A549 (cell line): Measurements from ENCODE around the gene TMEM135. TPM values are rescaled to one million over a fixed set of nuclear protein-coding genes. Genes with fewer than 3 reads are reported as not detected.

Experiments used
- ATAC-seq, 2 experiments: fragments of 200-7000 bp in 1 of 2; fragments of >200 bp in 1 of 2; cut with Nextera tagmentation in 1 of 2; cut with Tn5 transposase in 1 of 2; 3 replicates each; pipeline versions ENCODE4 v1.8.0 to v1.9.1; 2018 to 2020; ENCODE audit warnings: mild to moderate bottlenecking in 1 of 2, moderate library complexity in 1 of 2
- CTCF ChIA-PET: fragments of 300-600 bp; sonication (Branson Sonifier 250); formaldehyde crosslinking; extraction: SDS; loops from one replicate; lab custom pipeline; 2021; ENCODE audit warnings: antibody characterized with exemption, inconsistent platforms; lab: Yijun Ruan, JAX
- POLR2A ChIA-PET: fragments of 350-600 bp; formaldehyde crosslinking; extraction: SDS; loops from one replicate; lab custom pipeline; 2021; ENCODE audit warnings: antibody characterized with exemption, inconsistent platforms; lab: Yijun Ruan, JAX
- DNase-seq, 2 experiments: peaks; one replicate each; pipeline versions ENCODE4 v3.0.0 to v3.0.0-alpha.2; 2011 to 2016; ENCODE audit warnings: low read depth in 1 of 2, low spot score in 1 of 2
- FAIRE-seq: peaks from 2 replicates; lab custom pipeline; 2011; peaks lifted over from hg19 to GRCh38; lab: Jason Lieb, UNC
- H3K27ac ChIP-seq, 2 experiments: fragments of >200 bp; sonication (Bioruptor Twin); formaldehyde crosslinking; 3 replicates each; pipeline ENCODE4 v1.5.1; 2016 to 2017
- H3K4me1 ChIP-seq: fragments of >200 bp; sonication (Bioruptor Twin); formaldehyde crosslinking; 3 replicates; pipeline ENCODE4 v1.6.1; 2016
- H3K4me2 ChIP-seq: fragments of >200 bp; sonication (Bioruptor Twin); formaldehyde crosslinking; 3 replicates; pipeline ENCODE4 v1.6.1; 2016
- H3K4me3 ChIP-seq: fragments of >200 bp; sonication (Bioruptor Twin); formaldehyde crosslinking; 3 replicates; pipeline ENCODE4 v1.5.1; 2016
- H3K9me3 ChIP-seq: fragments of >200 bp; sonication (Bioruptor Twin); formaldehyde crosslinking; 3 replicates; pipeline ENCODE4 v1.6.1; 2016
- CBX8 ChIP-seq: fragments of 200-600 bp; sonication (generic); IDR thresholded peaks from 2 replicates; pipeline ENCODE4 v1.6.1; 2016
- CEBPB ChIP-seq, 2 experiments: fragments of >200 bp in 1 of 2; sonication (Bioruptor Twin) in 1 of 2; formaldehyde crosslinking in 1 of 2; IDR thresholded peaks; 2 replicates each; pipeline ENCODE4 v1.6.1; 2012 to 2016
- CHD4 ChIP-seq: fragments of 200-600 bp; sonication (generic); IDR thresholded peaks from 2 replicates; pipeline ENCODE4 v1.6.1; 2016; ENCODE audit warnings: antibody characterized with exemption, mild to moderate bottlenecking, borderline replicate concordance
- E2F6 ChIP-seq: IDR thresholded peaks from 2 replicates; pipeline ENCODE4 v1.6.1; 2012; ENCODE audit warnings: low read depth, borderline replicate concordance
- FOSB ChIP-seq: fragments of 250-450 bp; sonication (Bioruptor Pico); IDR thresholded peaks from 2 replicates; pipeline ENCODE4 v1.5.0; 2020; ENCODE audit warnings: mild to moderate bottlenecking, moderate library complexity
- FOXS1 ChIP-seq: fragments of 250-450 bp; sonication (Bioruptor Pico); IDR thresholded peaks from 2 replicates; pipeline ENCODE4 v1.5.0; 2020; ENCODE audit warnings: mild to moderate bottlenecking, moderate library complexity
- GATA3 ChIP-seq: IDR thresholded peaks from 2 replicates; pipeline ENCODE4 v1.6.1; 2012; ENCODE audit warnings: borderline replicate concordance
- HEYL ChIP-seq: fragments of 250-450 bp; sonication (Bioruptor Pico); IDR thresholded peaks from 2 replicates; pipeline ENCODE4 v1.8.0; 2021; ENCODE audit warnings: mild to moderate bottlenecking, moderate library complexity
- HMGXB4 ChIP-seq: fragments of 250-450 bp; sonication (Bioruptor Pico); IDR thresholded peaks from 2 replicates; pipeline ENCODE4 v1.5.0; 2021; ENCODE audit warnings: mild to moderate bottlenecking, moderate library complexity, borderline replicate concordance
- MAFK ChIP-seq: fragments of 450-650 bp; IDR thresholded peaks from 2 replicates; pipeline ENCODE4 v1.6.1; 2014; ENCODE audit not compliant: partially characterized antibody
- MAX ChIP-seq: IDR thresholded peaks from 2 replicates; pipeline ENCODE4 v1.6.1; 2012
- NR3C1 ChIP-seq: fragments of >200 bp; sonication (Bioruptor Twin); formaldehyde crosslinking; IDR thresholded peaks from 3 replicates; pipeline ENCODE4 v1.6.1; 2017
- POLR2AphosphoS2 ChIP-seq: conservative IDR thresholded peaks from 2 replicates; pipeline ENCODE4 v1.6.1; 2012; ENCODE audit warnings: low read length, improper control_type of control experiment, inconsistent platforms
- RFX5 ChIP-seq: fragments of 450-650 bp; IDR thresholded peaks from 2 replicates; pipeline ENCODE4 v1.7.1; 2014; ENCODE audit warnings: antibody characterized with exemption, mild to moderate bottlenecking, moderate library complexity
- TFCP2L1 ChIP-seq: fragments of 250-450 bp; sonication (Bioruptor Pico); IDR thresholded peaks from 2 replicates; pipeline ENCODE4 v1.5.0; 2021; ENCODE audit warnings: mild to moderate bottlenecking
- ZSCAN20 ChIP-seq: fragments of 250-450 bp; sonication (Bioruptor Pico); IDR thresholded peaks from 2 replicates; pipeline ENCODE4 v1.8.0; 2022; ENCODE audit warnings: mild to moderate bottlenecking, moderate library complexity
- WGBS: methylation state at CpG from one replicate; pipeline ENCODE4 v1.1.6; 2017; ENCODE audit errors: missing lambda C conversion rate; 5-methylcytosine and 5-hydroxymethylcytosine counted together
- polyA plus RNA-seq, 4 experiments: library from polyadenylated mRNA; depleted of rRNA in 3 of 4; stranded (reverse); fragments of >200 nt; fragmentation: RNase III in 1 of 4; extraction: RNeasy Plus Mini Kit Qiagen cat#74134 plus additional on column Dnase treatment in 1 of 4; gene quantifications; 2 replicates in 3 of 4; 3 replicates in 1 of 4; pipeline ENCODE4 v1.2.3, GENCODE V29; 2011 to 2017

TMEM135 gene
- polyA plus RNA-seq, 2 of the 4 experiments (the other 2 are of a cell fraction): 18.4 to 18.5 TPM

GRCh38 chr11:87235366-87235765 is 197.6 kb downstream of the TMEM135 start:
- ATAC-seq: no peak
- Histone ChIP-seq H3K4me1 (no peaks in the 10 kb centered on the region), H3K4me2 (no peak overlapping the region), H3K9me3 (peaks cover 14% of the 10 kb centered on the region; the same call in 2 of the 3 replicates), H3K27ac (no peak overlapping the region), H3K4me3 (no peak overlapping the region)
- TF ChIP-seq MAFK (no peak), ZSCAN20 (CRISPR knock-in tag) (no peak), FOXS1 (CRISPR knock-in tag) (no peak)
- no peak for FAIRE-seq
- 94% methylated on average over 1 of the region's 1 CpG for WGBS
- POLR2A ChIA-PET: no interaction called here
- no peak for DNase-seq
- CTCF ChIA-PET: no interaction called here

- H3K27ac ChIP-seq: no peak overlapping the region
- FAIRE-seq: no peak
- ChIA-PET CTCF (no interaction called here), POLR2A (no interaction called here)
- no peak overlapping the region for H3K4me3 ChIP-seq
- 59% methylated on average over 2 of the region's 2 CpGs for whole genome bisulfite sequencing
- TF ChIP-seq E2F6 (no peak), POLR2AphosphoS2 (no peak), MAFK (no peak), HMGXB4 (CRISPR knock-in tag) (no peak), HEYL (CRISPR knock-in tag) (no peak), TFCP2L1 (CRISPR knock-in tag) (no peak), ZSCAN20 (CRISPR knock-in tag) (no peak), NR3C1 (no peak), MAX (no peak), GATA3 (no peak)
- no peak for ATAC-seq
- H3K4me1 ChIP-seq: no peaks in the 10 kb centered on the region
- DNase-seq: no peak
- no peak overlapping the region for H3K4me2 ChIP-seq
- peaks cover 14% of the 10 kb centered on the region; the same call in 2 of the 3 replicates for H3K9me3 ChIP-seq
These were observed 198.6 kb downstream of the TMEM135 start for GRCh38 chr11:87236368-87236767.

GRCh38 chr11:87239001-87239400 is 201.3 kb downstream of the TMEM135 start:
- Histone ChIP-seq H3K4me1 (no peaks in the 10 kb centered on the region), H3K9me3 (no peaks in the 10 kb centered on the region)
- TF ChIP-seq RFX5 (no peak), NR3C1 (no peak), HMGXB4 (CRISPR knock-in tag) (no peak), CHD4 (no peak)
- TF ChIP-seq, all 56 proteins: peak for 0
- POLR2A ChIA-PET: no interaction called here
- H3K4me2 ChIP-seq: no peak overlapping the region
- no peak overlapping the region for H3K27ac ChIP-seq
- no peak overlapping the region for H3K4me3 ChIP-seq
- CTCF ChIA-PET: interaction anchor here (0.6 kb wide), 1 partner anchor 104 kb away, joined by 3 read pairs; no protein-coding TSS in a partner anchor
- no peak for ATAC-seq
- WGBS: 79% methylated on average over 2 of the region's 2 CpGs
- DNase-seq: no peak
- no peak for FAIRE-seq

GRCh38 chr11:87239531-87239930 is 201.8 kb downstream of the TMEM135 start:
- POLR2A ChIA-PET: no interaction called here

More at GRCh38 chr11:87239531-87239930, 201.8 kb downstream of the TMEM135 start:
- no peak overlapping the region for H3K4me2 ChIP-seq
- no peak for FAIRE-seq
- ATAC-seq: no peak
- no peaks in the 10 kb centered on the region for H3K9me3 ChIP-seq
- no peaks in the 10 kb centered on the region for H3K4me1 ChIP-seq
- CTCF ChIA-PET: interaction anchor here (0.6 kb wide), 1 partner anchor 104 kb away, joined by 3 read pairs; no protein-coding TSS in a partner anchor
- no peak overlapping the region for H3K4me3 ChIP-seq
- TF ChIP-seq MAX: no peak
- TF ChIP-seq FOSB: no peak
- TF ChIP-seq CEBPB (IDR thresholded peaks at IDR 0.05): no peak
- TF ChIP-seq CBX8: no peak
- TF ChIP-seq, all 56 proteins: peak for 0
- 38% methylated on average over 1 of the region's 1 CpG for WGBS
- H3K27ac ChIP-seq: no peak overlapping the region
- DNase-seq: no peak
